ENCODE measurements around the gene TBC1D22A.

- TF ChIP-seq CTCF (IDR thresholded peaks at IDR 0.05; ENCODE audit: low read length) (no peak), EZH2phosphoT487 (IDR thresholded peaks at IDR 0.05; ENCODE audit: low read length) (no peak)
These were observed 438.9 kb downstream of the TBC1D22A start for GRCh38 chr22:47201186-47201995.
